Neural progenitor cell (in vitro differentiated cells): ENCODE data around the gene NF1.

ENCODE experiments used
- CTCF ChIP-seq: fragments of 200-600 bp; sonication (generic); IDR thresholded peaks from 2 replicates; pipeline ENCODE4 v1.5.1; 2017; ENCODE audit warnings: antibody characterized with exemption, mild to moderate bottlenecking
- EZH2 ChIP-seq: fragments of 200-600 bp; sonication (generic); IDR thresholded peaks from 2 replicates; pipeline ENCODE4 v1.6.1; 2017; ENCODE audit warnings: antibody characterized with exemption, mild to moderate bottlenecking, moderate library complexity

- TF ChIP-seq CTCF: no peak
- no peak for TF ChIP-seq EZH2
These were observed 309.5 kb downstream of the NF1 start for GRCh38 chr17:31404028-31404949.
